ENCODE data around the gene CRYL1. TPM values are rescaled to one million over a fixed set of nuclear protein-coding genes. Genes with fewer than 3 reads are reported as not detected.
A peak's percentile ranks its signal among the peaks of the same experiment; 100 is the strongest.

The CRYL1 gene
- total RNA-seq, 1 donor from 2014 or later, result 35.4 TPM

DNA sequence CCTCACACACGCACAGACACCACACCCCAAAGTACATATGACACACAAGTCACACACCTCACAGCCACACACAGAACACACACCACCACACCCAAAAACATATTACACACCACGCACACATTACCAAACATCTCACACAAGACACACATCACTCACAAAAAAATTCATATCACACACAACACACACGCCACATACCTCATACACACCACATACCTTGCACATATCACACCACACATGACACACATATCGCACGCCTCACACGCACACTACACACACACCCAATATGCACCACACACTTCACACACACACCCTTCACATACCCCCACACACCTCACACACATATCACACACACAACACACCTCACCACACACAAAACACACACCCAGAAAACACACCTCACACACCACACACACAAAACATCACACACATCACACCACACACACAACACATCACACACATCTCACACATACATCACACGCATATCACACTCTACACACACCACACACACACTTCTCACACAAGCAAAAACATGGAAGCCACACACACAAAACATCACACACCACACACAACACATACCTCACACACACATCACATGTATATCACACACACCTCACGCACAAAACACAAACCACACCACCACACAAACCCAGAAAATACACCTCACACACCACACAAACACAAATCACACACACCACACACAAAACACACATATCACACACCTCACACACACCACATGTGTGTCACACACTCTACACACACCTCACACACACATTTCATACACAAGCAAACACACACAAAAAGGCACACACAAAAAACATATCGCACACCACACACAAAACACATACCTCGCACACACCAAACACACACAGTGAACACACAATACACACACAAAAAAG is 132.1 kb downstream of the CRYL1 start:
- Histone ChIP-seq H3K4me1 (no peaks in the 10 kb centered on the region), H3K4me3 (no peak overlapping the region), H3K27ac (no peak overlapping the region), H3K9me3 (no peaks in the 10 kb centered on the region), H3K27me3 (no peaks in the 10 kb centered on the region), H3K36me3 (no peaks in the 10 kb centered on the region)
- DNase-seq (ENCODE audit: extremely low spot score in 2 of 2), result no peak
- TF ChIP-seq POLR2A (IDR thresholded peaks at IDR 0.05) (no peak), POLR2AphosphoS5 (IDR thresholded peaks at IDR 0.05; ENCODE audit: insufficient read depth in 1 of 2, low read depth in 1 of 2) (no peak)
- TF ChIP-seq, protein P1, sequence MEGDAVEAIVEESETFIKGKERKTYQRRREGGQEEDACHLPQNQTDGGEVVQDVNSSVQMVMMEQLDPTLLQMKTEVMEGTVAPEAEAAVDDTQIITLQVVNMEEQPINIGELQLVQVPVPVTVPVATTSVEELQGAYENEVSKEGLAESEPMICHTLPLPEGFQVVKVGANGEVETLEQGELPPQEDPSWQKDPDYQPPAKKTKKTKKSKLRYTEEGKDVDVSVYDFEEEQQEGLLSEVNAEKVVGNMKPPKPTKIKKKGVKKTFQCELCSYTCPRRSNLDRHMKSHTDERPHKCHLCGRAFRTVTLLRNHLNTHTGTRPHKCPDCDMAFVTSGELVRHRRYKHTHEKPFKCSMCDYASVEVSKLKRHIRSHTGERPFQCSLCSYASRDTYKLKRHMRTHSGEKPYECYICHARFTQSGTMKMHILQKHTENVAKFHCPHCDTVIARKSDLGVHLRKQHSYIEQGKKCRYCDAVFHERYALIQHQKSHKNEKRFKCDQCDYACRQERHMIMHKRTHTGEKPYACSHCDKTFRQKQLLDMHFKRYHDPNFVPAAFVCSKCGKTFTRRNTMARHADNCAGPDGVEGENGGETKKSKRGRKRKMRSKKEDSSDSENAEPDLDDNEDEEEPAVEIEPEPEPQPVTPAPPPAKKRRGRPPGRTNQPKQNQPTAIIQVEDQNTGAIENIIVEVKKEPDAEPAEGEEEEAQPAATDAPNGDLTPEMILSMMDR (IDR thresholded peaks at IDR 0.05), result no peak
- intact Hi-C loops (cut with DNase I), result no loop called here

DNA sequence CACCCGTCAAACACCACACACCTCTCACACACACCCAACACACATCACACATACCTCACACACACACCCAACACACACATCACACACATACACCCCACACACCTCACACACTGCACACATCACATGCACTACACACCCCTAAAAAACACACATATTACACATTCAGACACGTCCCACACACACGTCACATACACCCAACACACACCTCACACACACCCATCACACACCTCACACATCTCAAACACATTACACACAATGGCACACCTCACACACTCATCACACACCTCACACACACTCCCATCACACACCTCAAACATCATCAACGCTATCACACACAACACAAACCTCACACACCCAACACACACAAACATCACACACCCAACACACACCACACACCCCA is 133.1 kb downstream of the CRYL1 start:
- H3K27ac ChIP-seq, result no peak overlapping the region
- intact Hi-C loops (cut with DNase I), result no loop called here
- H3K4me3 ChIP-seq, result no peak overlapping the region
- no peaks in the 10 kb centered on the region for H3K9me3 ChIP-seq
- TF ChIP-seq POLR2AphosphoS5 (IDR thresholded peaks at IDR 0.05; ENCODE audit: insufficient read depth in 1 of 2, low read depth in 1 of 2) (no peak), POLR2A (IDR thresholded peaks at IDR 0.05) (no peak)
- TF ChIP-seq, protein P1 (IDR thresholded peaks at IDR 0.05), result no peak
- no peaks in the 10 kb centered on the region for H3K36me3 ChIP-seq
- H3K4me1 ChIP-seq, result peaks cover 9% of the 10 kb centered on the region
- H3K27me3 ChIP-seq, result no peaks in the 10 kb centered on the region
- peak in 1 of 2 donors; percentile 64 for DNase-seq (ENCODE audit: extremely low spot score in 2 of 2)

DNA sequence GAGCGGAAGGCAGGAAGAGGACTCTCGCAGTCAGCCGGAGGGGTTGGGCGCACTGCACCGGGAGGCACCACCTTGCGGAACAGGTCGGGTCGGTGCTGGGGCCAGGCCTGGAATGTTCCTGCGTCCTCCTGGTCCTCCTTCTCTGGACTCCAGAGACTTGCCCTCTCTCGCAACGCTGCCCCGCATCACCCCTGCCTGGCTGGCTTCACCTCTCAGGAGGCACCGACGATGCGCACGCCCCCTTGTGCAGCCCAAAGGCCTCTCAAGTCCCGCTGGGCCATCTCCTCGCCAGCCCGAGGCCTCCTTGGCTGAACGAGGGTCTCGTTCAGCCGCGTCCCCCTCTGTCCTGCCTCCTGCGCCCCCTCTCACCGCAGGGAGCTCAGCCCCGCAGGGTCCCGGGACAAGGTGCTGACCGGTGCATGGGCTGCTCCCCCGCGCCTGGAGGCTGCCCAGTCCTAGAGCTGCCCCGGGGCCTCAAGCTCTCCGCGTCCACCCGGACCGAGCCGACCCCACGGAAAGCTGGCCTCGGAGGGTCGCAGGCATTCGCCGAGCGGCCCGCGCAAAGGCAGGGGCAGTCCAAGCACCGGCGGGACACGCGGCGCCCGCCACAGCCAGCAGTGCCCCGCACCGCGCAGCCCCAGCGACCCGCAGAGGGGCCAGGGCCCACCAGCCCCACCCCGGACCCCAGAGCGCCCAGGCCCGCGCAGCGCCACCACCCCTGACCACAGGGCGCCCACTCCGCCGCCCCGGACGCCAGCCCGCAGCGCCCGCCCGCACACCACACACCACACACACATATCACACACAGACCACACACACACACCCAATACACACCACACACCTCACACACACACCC is 133.8 kb downstream of the CRYL1 start:
- H3K4me3 ChIP-seq, result no peak overlapping the region
- H3K36me3 ChIP-seq, result no peaks in the 10 kb centered on the region
- peak in 1 of 2 donors; percentile 82 for DNase-seq (ENCODE audit: extremely low spot score in 2 of 2)
- H3K27ac ChIP-seq, result no peak overlapping the region
- peaks cover 9% of the 10 kb centered on the region for H3K4me1 ChIP-seq
- intact Hi-C loops (cut with DNase I), result no loop called here
- no peaks in the 10 kb centered on the region for H3K9me3 ChIP-seq
- TF ChIP-seq POLR2AphosphoS5 (IDR thresholded peaks at IDR 0.05; ENCODE audit: insufficient read depth in 1 of 2, low read depth in 1 of 2) (no peak), POLR2A (IDR thresholded peaks at IDR 0.05) (no peak)
- TF ChIP-seq, protein P1 (IDR thresholded peaks at IDR 0.05), result no peak
- no peaks in the 10 kb centered on the region for H3K27me3 ChIP-seq

DNA sequence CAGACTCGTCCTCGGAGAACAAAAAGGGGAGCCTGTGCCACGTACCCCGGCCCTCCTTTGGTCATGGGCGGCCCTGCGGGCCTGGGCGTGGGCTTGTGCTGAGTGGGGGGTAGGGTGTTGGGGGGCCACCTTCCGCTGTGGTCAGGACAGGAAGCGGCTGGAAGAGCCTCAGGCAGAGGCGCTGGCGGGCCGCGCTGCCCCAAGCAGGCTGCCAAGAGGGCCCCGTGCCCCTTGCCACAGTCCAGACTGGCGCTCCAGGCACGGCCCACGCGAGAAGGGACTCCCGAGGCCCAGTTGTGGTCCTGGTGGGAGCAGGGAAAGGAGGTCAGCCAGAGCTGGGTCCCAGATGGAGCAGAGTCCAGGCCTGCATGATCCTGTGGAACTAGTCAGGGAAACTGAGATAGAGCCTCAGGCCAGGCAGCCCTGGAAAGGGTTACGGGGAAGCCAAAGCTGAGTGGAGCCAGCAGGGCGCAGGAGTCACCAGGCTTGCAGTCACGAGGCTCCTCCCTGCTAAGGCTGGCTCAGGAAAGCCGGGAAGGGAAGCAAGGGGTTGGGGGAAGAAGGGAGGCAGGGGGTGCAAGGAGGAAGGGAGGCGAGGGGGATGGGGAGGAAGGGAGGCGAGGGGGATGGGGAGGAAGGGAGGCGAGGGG is 135.0 kb downstream of the CRYL1 start:
- no peaks in the 10 kb centered on the region for H3K36me3 ChIP-seq

More for the DNA sequence above, 135.0 kb downstream of the CRYL1 start:
- intact Hi-C loops (cut with DNase I), result no loop called here
- Histone ChIP-seq H3K9me3 (no peaks in the 10 kb centered on the region), H3K27ac (no peak overlapping the region), H3K4me3 (no peak overlapping the region), H3K4me1 (peaks cover 9% of the 10 kb centered on the region), H3K27me3 (no peaks in the 10 kb centered on the region)
- TF ChIP-seq, protein P1 (IDR thresholded peaks at IDR 0.05), result no peak
- TF ChIP-seq POLR2AphosphoS5 (IDR thresholded peaks at IDR 0.05; ENCODE audit: insufficient read depth in 1 of 2, low read depth in 1 of 2) (no peak), POLR2A (IDR thresholded peaks at IDR 0.05) (no peak)
- peak in 1 of 2 donors; percentile 93 for DNase-seq (ENCODE audit: extremely low spot score in 2 of 2)

All from vagina (tissue), 2 donors.